WTC11 (cell line): ENCODE data around the gene CORIN. TPM values are rescaled to one million over a fixed set of nuclear protein-coding genes. Genes with fewer than 3 reads are reported as not detected.

Experiments used
- ATAC-seq: fragments of 200-7000 bp; cut with Tn5 transposase; 2 replicates; pipeline ENCODE4 v1.10.0; 2021; ENCODE audit warnings: mild to moderate bottlenecking, moderate library complexity
- CTCF ChIA-PET: fragments of 300-600 bp; sonication (Branson Sonifier 250); formaldehyde crosslinking; loops from one replicate; lab custom pipeline; 2021; ENCODE audit warnings: antibody characterized with exemption; lab: Charles Lee
- POLR2A ChIA-PET: fragments of 350-600 bp; sonication (Branson Sonifier 250); formaldehyde crosslinking; loops from one replicate; lab custom pipeline; 2021; ENCODE audit warnings: antibody characterized with exemption; lab: Charles Lee
- DNase-seq: peaks from one replicate; pipeline ENCODE4 v3.0.0; 2021; ENCODE audit warnings: low spot score
- H3K27ac Mint-ChIP-seq: 2 replicates; pipeline ENCODE4 v1.8.0; 2021; ENCODE audit warnings: mixed read lengths
- H3K27me3 Mint-ChIP-seq: 2 replicates; pipeline ENCODE4 v1.8.0; 2021; ENCODE audit warnings: low read depth, mild to moderate bottlenecking, moderate library complexity, mixed read lengths
- H3K36me3 Mint-ChIP-seq: 2 replicates; pipeline ENCODE4 v1.8.0; 2021; ENCODE audit warnings: mixed read lengths
- H3K4me1 Mint-ChIP-seq: 2 replicates; pipeline ENCODE4 v1.8.0; 2022; ENCODE audit warnings: mixed read lengths
- H3K4me3 Mint-ChIP-seq: 2 replicates; pipeline ENCODE4 v1.8.0; 2021; ENCODE audit warnings: mild to moderate bottlenecking, moderate library complexity, mixed read lengths
- H3K9me3 Mint-ChIP-seq: 2 replicates; pipeline ENCODE4 v1.8.0; 2021; ENCODE audit warnings: mixed read lengths
- JUN ChIP-seq: sonication (generic); formaldehyde crosslinking; IDR thresholded peaks from 2 replicates; pipeline ENCODE4 v1.8.0; 2023; ENCODE audit warnings: mild to moderate bottlenecking, missing genetic modification reagents
- KAT7 ChIP-seq: sonication (generic); formaldehyde crosslinking; IDR thresholded peaks from 2 replicates; pipeline ENCODE4 v1.8.1; 2023; ENCODE audit warnings: missing genetic modification reagents, mild to moderate bottlenecking, borderline replicate concordance
- NFE2L1 ChIP-seq: sonication (generic); formaldehyde crosslinking; IDR thresholded peaks from 2 replicates; pipeline ENCODE4 v1.8.1; 2023; ENCODE audit warnings: missing genetic modification reagents
- NR1H2 ChIP-seq: sonication (generic); formaldehyde crosslinking; IDR thresholded peaks from 2 replicates; pipeline ENCODE4 v1.9.0; 2021; ENCODE audit warnings: mild to moderate bottlenecking, moderate library complexity, missing genetic modification reagents
- PRRX2 ChIP-seq: fragments of 250-450 bp; sonication (Bioruptor Pico); IDR thresholded peaks from 2 replicates; pipeline ENCODE4 v1.8.0; 2021; ENCODE audit warnings: mild to moderate bottlenecking
- RORB ChIP-seq: fragments of 250-450 bp; sonication (Bioruptor Pico); IDR thresholded peaks from 2 replicates; pipeline ENCODE4 v1.9.0; 2021; ENCODE audit warnings: mild to moderate bottlenecking
- TEAD4 ChIP-seq: sonication (generic); formaldehyde crosslinking; IDR thresholded peaks from 2 replicates; pipeline ENCODE4 v1.8.0; 2022; ENCODE audit warnings: mild to moderate bottlenecking, missing genetic modification reagents
- ZBTB21 ChIP-seq: sonication (generic); formaldehyde crosslinking; IDR thresholded peaks from 2 replicates; pipeline ENCODE4 v1.8.1; 2023; ENCODE audit warnings: mild to moderate bottlenecking, missing genetic modification reagents, borderline replicate concordance
- ZNF138 ChIP-seq: sonication (generic); formaldehyde crosslinking; conservative IDR thresholded peaks from 2 replicates; pipeline ENCODE4 v1.8.1; 2022; ENCODE audit warnings: mild to moderate bottlenecking, moderate library complexity, missing genetic modification reagents
- total RNA-seq: library from RNA; stranded (reverse); gene quantifications from 3 replicates; pipeline ENCODE4 v1.2.3, GENCODE V29; 2021
- TF ChIP-seq, protein P1 (sequence below): fragments of 250-450 bp; sonication (Bioruptor Pico); IDR thresholded peaks from 2 replicates; pipeline ENCODE4 v1.9.0; 2021; ENCODE audit warnings: mild to moderate bottlenecking
- TF ChIP-seq, protein P2 (sequence below): fragments of 250-450 bp; sonication (Bioruptor Pico); conservative IDR thresholded peaks from 2 replicates; pipeline ENCODE4 v1.9.0; 2021; ENCODE audit warnings: mild to moderate bottlenecking
- TF ChIP-seq, protein P3 (sequence below): fragments of 200-600 bp; IDR thresholded peaks from 2 replicates; pipeline ENCODE4 v1.8.0; 2022; ENCODE audit warnings: antibody characterized with exemption
- TF ChIP-seq, protein P4 (sequence below): sonication (generic); formaldehyde crosslinking; IDR thresholded peaks from 2 replicates; pipeline ENCODE4 v1.8.0; 2022; ENCODE audit warnings: mild to moderate bottlenecking, missing genetic modification reagents
- TF ChIP-seq, protein P5 (sequence below): fragments of 250-450 bp; sonication (Bioruptor Pico); IDR thresholded peaks from 2 replicates; pipeline ENCODE4 v1.9.0; 2021; ENCODE audit warnings: mild to moderate bottlenecking
- TF ChIP-seq, protein P6 (sequence below): sonication (generic); formaldehyde crosslinking; IDR thresholded peaks from 2 replicates; pipeline ENCODE4 v1.8.1; 2023; ENCODE audit warnings: mild to moderate bottlenecking, moderate library complexity, missing genetic modification reagents
- TF ChIP-seq, protein P7 (sequence below): sonication (generic); formaldehyde crosslinking; IDR thresholded peaks from 2 replicates; pipeline ENCODE4 v1.8.0; 2022; ENCODE audit warnings: mild to moderate bottlenecking, missing genetic modification reagents
- TF ChIP-seq, protein P8 (sequence below): sonication (generic); formaldehyde crosslinking; IDR thresholded peaks from 2 replicates; pipeline ENCODE4 v1.8.1; 2022; ENCODE audit warnings: low read depth, mild to moderate bottlenecking, moderate library complexity, missing genetic modification reagents, borderline replicate concordance

CORIN gene
- total RNA-seq, 1 experiment from 2014 or later: 0.33 TPM

DNA sequence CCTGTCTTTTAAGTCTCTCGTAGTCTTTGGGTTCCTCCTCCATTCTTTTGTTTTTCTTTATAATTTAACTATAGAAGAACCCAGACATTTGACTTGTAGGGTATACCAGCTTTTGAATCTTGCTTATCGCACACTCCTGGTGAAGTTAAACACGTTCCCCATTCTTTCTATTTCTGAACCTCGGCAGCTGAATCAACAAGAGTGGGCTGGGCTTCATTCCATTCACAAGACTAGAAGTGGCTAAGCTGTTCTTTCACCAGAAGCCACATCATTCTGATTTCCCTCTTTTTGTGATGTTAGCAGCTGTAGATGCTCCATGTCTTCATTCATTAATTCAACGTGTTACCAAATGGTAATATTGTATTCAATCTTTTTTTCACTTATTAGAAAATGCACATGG is 167.9 kb downstream of the CORIN start:
- Mint-ChIP-seq H3K4me1 (peaks cover 6% of the 10 kb centered on the region), H3K27ac (no peak overlapping the region), H3K27me3 (no peaks in the 10 kb centered on the region; the same call in 1 of the 2 replicates), H3K9me3 (no peaks in the 10 kb centered on the region), H3K4me3 (no peak overlapping the region), H3K36me3 (no peaks in the 10 kb centered on the region)
- CTCF ChIA-PET: interaction anchor here (0.6 to 3.0 kb wide), 4 partner anchors 167 to 978 kb away, joined by 3 to 11 read pairs (median 6); partner anchors contain the start of gene CORIN
- DNase-seq (no peak), ATAC-seq (no peak)
- POLR2A ChIA-PET: no interaction called here
- no peak for TF ChIP-seq TEAD4
- TF ChIP-seq NFE2L1 (CRISPR knock-in tag): no peak
- no peak for TF ChIP-seq RORB (CRISPR knock-in tag)
- no peak for TF ChIP-seq NR1H2 (CRISPR knock-in tag)

DNA sequence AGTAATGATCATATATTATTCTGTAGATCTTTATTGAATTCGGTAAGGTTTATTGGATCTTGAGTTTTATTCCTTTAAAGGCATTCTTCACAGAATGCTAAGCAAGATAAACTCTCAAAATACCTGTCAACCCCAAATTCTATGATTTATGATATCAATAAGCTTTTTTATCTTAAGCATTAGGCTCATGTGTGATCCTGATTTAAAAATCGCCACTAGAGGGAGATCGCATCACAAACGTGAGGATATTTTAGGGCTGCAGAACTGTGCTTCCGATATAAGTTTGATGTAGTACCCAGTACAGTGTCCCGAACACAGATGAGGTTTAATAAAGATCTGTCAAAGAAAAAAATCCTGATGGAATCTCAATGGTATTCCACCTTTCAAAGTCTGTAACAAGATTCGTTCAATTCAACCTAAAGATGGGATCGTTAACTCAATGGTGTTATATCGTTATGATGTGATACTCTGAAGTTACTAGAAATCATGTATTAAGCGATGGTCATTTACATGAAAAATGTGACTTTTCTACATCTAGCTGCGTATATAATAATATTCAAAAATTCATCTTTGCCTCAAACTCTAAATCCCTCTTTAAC is 169.0 kb downstream of the CORIN start:
- ATAC-seq (0 out of 2 replicates have a peak, but pooled peaks have one; percentile 43), DNase-seq (no peak)
- Mint-ChIP-seq H3K27me3 (no peaks in the 10 kb centered on the region; the same call in 1 of the 2 replicates), H3K36me3 (no peaks in the 10 kb centered on the region), H3K4me1 (peaks cover 6% of the 10 kb centered on the region), H3K4me3 (no peak overlapping the region), H3K9me3 (no peaks in the 10 kb centered on the region), H3K27ac (no peak overlapping the region)
- no peak for TF ChIP-seq ZBTB21 (CRISPR knock-in tag)
- TF ChIP-seq, protein P1, sequence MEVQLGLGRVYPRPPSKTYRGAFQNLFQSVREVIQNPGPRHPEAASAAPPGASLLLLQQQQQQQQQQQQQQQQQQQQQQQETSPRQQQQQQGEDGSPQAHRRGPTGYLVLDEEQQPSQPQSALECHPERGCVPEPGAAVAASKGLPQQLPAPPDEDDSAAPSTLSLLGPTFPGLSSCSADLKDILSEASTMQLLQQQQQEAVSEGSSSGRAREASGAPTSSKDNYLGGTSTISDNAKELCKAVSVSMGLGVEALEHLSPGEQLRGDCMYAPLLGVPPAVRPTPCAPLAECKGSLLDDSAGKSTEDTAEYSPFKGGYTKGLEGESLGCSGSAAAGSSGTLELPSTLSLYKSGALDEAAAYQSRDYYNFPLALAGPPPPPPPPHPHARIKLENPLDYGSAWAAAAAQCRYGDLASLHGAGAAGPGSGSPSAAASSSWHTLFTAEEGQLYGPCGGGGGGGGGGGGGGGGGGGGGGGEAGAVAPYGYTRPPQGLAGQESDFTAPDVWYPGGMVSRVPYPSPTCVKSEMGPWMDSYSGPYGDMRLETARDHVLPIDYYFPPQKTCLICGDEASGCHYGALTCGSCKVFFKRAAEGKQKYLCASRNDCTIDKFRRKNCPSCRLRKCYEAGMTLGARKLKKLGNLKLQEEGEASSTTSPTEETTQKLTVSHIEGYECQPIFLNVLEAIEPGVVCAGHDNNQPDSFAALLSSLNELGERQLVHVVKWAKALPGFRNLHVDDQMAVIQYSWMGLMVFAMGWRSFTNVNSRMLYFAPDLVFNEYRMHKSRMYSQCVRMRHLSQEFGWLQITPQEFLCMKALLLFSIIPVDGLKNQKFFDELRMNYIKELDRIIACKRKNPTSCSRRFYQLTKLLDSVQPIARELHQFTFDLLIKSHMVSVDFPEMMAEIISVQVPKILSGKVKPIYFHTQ (CRISPR knock-in tag): no peak
- TF ChIP-seq, protein P2, sequence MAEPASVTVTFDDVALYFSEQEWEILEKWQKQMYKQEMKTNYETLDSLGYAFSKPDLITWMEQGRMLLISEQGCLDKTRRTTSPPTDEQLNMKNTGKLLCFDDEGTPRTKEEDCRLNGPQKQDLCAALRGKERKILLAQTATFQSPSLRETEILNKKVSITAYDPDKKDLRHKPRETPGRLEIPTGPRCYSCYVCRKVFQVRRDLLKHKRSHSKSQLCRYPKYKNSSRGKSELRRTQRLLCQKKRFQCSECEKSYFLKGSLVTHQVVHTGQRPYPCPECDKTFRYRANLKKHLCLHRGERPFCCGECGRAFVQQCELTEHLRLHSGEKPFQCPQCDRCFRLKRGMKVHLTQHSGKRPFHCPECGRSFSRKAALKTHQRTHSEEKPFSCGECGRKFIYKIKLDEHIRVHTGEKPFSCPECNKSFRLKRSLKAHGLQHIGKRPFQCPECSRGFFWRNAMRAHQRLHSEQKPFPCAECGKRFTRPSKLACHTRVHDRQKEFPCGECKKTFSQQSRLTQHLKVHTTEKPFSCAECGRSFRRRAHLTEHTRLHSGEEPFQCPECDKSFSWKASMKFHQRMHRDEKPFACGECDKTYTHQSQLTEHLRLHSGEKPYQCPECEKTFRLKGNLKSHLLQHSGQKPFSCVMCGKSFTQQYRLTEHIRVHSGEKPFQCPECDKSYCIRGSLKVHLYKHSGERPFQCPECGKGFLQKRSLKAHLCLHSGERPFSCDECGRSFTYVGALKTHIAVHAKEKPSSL: no peak
- TF ChIP-seq, protein P3, sequence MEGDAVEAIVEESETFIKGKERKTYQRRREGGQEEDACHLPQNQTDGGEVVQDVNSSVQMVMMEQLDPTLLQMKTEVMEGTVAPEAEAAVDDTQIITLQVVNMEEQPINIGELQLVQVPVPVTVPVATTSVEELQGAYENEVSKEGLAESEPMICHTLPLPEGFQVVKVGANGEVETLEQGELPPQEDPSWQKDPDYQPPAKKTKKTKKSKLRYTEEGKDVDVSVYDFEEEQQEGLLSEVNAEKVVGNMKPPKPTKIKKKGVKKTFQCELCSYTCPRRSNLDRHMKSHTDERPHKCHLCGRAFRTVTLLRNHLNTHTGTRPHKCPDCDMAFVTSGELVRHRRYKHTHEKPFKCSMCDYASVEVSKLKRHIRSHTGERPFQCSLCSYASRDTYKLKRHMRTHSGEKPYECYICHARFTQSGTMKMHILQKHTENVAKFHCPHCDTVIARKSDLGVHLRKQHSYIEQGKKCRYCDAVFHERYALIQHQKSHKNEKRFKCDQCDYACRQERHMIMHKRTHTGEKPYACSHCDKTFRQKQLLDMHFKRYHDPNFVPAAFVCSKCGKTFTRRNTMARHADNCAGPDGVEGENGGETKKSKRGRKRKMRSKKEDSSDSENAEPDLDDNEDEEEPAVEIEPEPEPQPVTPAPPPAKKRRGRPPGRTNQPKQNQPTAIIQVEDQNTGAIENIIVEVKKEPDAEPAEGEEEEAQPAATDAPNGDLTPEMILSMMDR: peak; percentile 50; the same call in 1 of the 2 replicates
- ChIA-PET POLR2A (no interaction called here), CTCF (interaction anchor here (0.6 to 3.0 kb wide), 8 partner anchors 22 to 262 kb away, joined by 3 to 25 read pairs (median 4); partner anchors contain the start of gene CORIN)

DNA sequence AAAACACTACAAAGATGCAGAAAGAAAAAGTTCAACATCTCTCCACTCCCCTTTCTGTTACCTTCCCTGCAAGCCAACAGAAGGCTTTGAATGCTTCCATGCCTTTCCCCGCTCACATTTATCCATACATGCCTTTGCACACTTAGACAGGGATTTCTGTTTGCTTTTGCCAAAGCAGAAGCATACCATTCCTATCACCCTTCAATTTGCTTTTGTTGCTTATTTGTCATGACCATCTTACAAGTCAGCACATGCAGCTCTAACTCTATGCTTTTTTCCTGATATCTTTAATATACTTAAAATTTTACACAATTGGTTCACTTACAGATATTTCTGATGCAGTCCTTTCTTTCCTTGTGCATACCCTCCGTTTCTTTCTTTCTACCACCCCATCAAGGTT is 169.6 kb downstream of the CORIN start:
- Mint-ChIP-seq H3K4me3 (no peak overlapping the region), H3K27me3 (no peaks in the 10 kb centered on the region; the same call in 1 of the 2 replicates), H3K36me3 (no peaks in the 10 kb centered on the region), H3K27ac (no peak overlapping the region), H3K4me1 (peaks cover 6% of the 10 kb centered on the region), H3K9me3 (no peaks in the 10 kb centered on the region)
- POLR2A ChIA-PET: no interaction called here
- DNase-seq: no peak
- no peak for ATAC-seq
- CTCF ChIA-PET: interaction anchor here (0.6 to 3.0 kb wide), 8 partner anchors 23 to 263 kb away, joined by 3 to 25 read pairs (median 4); partner anchors contain the start of gene CORIN
- TF ChIP-seq, protein P4, sequence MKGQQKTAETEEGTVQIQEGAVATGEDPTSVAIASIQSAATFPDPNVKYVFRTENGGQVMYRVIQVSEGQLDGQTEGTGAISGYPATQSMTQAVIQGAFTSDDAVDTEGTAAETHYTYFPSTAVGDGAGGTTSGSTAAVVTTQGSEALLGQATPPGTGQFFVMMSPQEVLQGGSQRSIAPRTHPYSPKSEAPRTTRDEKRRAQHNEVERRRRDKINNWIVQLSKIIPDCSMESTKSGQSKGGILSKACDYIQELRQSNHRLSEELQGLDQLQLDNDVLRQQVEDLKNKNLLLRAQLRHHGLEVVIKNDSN: no peak
- TF ChIP-seq, protein P5, sequence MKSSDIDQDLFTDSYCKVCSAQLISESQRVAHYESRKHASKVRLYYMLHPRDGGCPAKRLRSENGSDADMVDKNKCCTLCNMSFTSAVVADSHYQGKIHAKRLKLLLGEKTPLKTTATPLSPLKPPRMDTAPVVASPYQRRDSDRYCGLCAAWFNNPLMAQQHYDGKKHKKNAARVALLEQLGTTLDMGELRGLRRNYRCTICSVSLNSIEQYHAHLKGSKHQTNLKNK (CRISPR knock-in tag): no peak
- TF ChIP-seq, protein P6, sequence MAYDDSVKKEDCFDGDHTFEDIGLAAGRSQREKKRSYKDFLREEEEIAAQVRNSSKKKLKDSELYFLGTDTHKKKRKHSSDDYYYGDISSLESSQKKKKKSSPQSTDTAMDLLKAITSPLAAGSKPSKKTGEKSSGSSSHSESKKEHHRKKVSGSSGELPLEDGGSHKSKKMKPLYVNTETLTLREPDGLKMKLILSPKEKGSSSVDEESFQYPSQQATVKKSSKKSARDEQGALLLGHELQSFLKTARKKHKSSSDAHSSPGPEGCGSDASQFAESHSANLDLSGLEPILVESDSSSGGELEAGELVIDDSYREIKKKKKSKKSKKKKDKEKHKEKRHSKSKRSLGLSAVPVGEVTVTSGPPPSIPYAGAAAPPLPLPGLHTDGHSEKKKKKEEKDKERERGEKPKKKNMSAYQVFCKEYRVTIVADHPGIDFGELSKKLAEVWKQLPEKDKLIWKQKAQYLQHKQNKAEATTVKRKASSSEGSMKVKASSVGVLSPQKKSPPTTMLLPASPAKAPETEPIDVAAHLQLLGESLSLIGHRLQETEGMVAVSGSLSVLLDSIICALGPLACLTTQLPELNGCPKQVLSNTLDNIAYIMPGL (CRISPR knock-in tag): no peak
- no peak for TF ChIP-seq ZNF138
- no peak for TF ChIP-seq ZBTB21 (CRISPR knock-in tag)
- no peak for TF ChIP-seq PRRX2
- TF ChIP-seq, protein P7, sequence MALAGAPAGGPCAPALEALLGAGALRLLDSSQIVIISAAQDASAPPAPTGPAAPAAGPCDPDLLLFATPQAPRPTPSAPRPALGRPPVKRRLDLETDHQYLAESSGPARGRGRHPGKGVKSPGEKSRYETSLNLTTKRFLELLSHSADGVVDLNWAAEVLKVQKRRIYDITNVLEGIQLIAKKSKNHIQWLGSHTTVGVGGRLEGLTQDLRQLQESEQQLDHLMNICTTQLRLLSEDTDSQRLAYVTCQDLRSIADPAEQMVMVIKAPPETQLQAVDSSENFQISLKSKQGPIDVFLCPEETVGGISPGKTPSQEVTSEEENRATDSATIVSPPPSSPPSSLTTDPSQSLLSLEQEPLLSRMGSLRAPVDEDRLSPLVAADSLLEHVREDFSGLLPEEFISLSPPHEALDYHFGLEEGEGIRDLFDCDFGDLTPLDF (CRISPR knock-in tag): no peak
- TF ChIP-seq, protein P8, sequence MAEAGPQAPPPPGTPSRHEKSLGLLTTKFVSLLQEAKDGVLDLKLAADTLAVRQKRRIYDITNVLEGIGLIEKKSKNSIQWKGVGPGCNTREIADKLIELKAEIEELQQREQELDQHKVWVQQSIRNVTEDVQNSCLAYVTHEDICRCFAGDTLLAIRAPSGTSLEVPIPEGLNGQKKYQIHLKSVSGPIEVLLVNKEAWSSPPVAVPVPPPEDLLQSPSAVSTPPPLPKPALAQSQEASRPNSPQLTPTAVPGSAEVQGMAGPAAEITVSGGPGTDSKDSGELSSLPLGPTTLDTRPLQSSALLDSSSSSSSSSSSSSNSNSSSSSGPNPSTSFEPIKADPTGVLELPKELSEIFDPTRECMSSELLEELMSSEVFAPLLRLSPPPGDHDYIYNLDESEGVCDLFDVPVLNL (CRISPR knock-in tag): no peak
- TF ChIP-seq KAT7: no peak
- TF ChIP-seq JUN (CRISPR knock-in tag): no peak
